Lower leg skin (tissue), 3 donors: Measurements from ENCODE around the gene USP13.

Experiments
- CTCF ChIP-seq, 3 donors: fragments of 450-650 bp; IDR thresholded peaks; one replicate each; pipeline ENCODE4 v1.5.1; 2016; ENCODE audit warnings: antibody characterized with exemption in 3 of 3, mild to moderate bottlenecking in 3 of 3, moderate library complexity in 2 of 3
- POLR2A ChIP-seq, 2 donors: fragments of 450-650 bp; IDR thresholded peaks; one replicate each; pipeline ENCODE4 v1.6.1; 2016 to 2017; ENCODE audit warnings: antibody characterized with exemption in 2 of 2, mild to moderate bottlenecking in 1 of 2, moderate library complexity in 1 of 2

- no peak for TF ChIP-seq CTCF (IDR thresholded peaks at IDR 0.05)
- TF ChIP-seq POLR2A (IDR thresholded peaks at IDR 0.05), result no peak
Observed at GRCh38 chr3:179606534-179607085, 46.2 kb upstream of the USP13 start.
